ENCODE results near the gene ADAMTS2.

- TF ChIP-seq CTCF (IDR thresholded peaks at IDR 0.05; ENCODE audit: borderline replicate concordance, extremely low read depth, low read length, poor library complexity, severe bottlenecking) (no peak), EZH2 (IDR thresholded peaks at IDR 0.05; ENCODE audit: borderline replicate concordance, low read depth, low read length, severe bottlenecking) (no peak)
Observed at GRCh38 chr5:179219661-179220620, 125.3 kb downstream of the ADAMTS2 start.

Measured in DND-41 (cell line).